ENCODE results near the gene CASS4. TPM values are rescaled to one million over a fixed set of nuclear protein-coding genes. Genes with fewer than 3 reads are reported as not detected.

Gene CASS4
- total and polyA plus RNA-seq, 2 donors (not counting 3 experiments of a cell fraction or from before 2014, with no cell fraction given), result not detected

DNA sequence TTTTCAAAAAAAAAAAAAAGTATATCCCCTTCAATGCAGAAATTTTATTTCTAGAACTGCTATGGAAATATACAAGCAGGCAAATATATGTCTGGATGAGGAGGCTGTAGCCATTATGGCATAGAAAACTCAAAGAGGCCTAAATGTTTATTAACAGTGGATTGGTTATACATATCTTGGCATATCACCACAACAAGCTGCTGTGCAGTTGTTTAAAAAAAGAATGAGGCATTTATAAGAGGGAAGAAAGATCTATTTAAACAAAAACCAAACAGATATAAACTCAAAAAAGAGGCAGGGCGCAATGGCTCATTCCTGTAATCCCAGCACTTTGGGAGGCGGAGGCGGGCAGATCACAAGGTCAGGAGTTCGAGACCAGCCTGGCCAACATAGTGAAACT is 26.2 kb downstream of the CASS4 start:
- FAIRE-seq, result no peak
- dilution Hi-C loops (cut with MboI; ENCODE audit: extremely low pct_ligation_motif_present, low sequenced_read_pairs), result no loop called here
- Histone ChIP-seq H4K20me1 (replicated peaks; ENCODE audit: control insufficient read depth, extremely low read depth, insufficient read depth, low read length) (no peaks in the 10 kb centered on the region), H3K4me2 (ENCODE audit: insufficient read depth, low read length) (no peak overlapping the region), H3K36me3 (ENCODE audit: control insufficient read depth in 2 of 2, extremely low read depth in 1 of 2, insufficient read depth in 2 of 2, low read length in 2 of 2) (no peaks in the 10 kb centered on the region), H3K9me3 (replicated peaks; ENCODE audit: control insufficient read depth, insufficient read depth, low read length) (no peaks in the 10 kb centered on the region), H3K4me1 (ENCODE audit: control insufficient read depth, extremely low read depth, insufficient read depth, low read length) (no peaks in the 10 kb centered on the region), H3K9me1 (replicated peaks; ENCODE audit: control insufficient read depth, extremely low read depth, insufficient read depth, low read length) (no peaks in the 10 kb centered on the region), H3K27ac (ENCODE audit: insufficient read depth, low read depth, low read length) (no peak overlapping the region), H3K9ac (replicated peaks; ENCODE audit: extremely low read depth, insufficient read depth, low read length) (no peak overlapping the region), H2AFZ (ENCODE audit: low read depth, low read length) (no peak overlapping the region), H3K27me3 (ENCODE audit: control insufficient read depth in 2 of 2, insufficient read depth in 2 of 2, low read length in 2 of 2) (peaks cover 12 to 16% of the 10 kb centered on the region in 2 experiments), H3K4me3 (replicated peaks in 1 of 3; ENCODE audit: insufficient read depth in 1 of 3, low read depth in 1 of 3, low read length in 3 of 3) (no peak overlapping the region), H3K79me2 (ENCODE audit: control insufficient read depth, insufficient read depth, low read length) (no peaks in the 10 kb centered on the region)
- ChIA-PET CTCF (interaction anchor here (1.3 kb wide), 2 partner anchors 11 to 27 kb away, joined by 3 read pairs; partner anchors contain the start of gene CASS4), POLR2A (no interaction called here)
- TF ChIP-seq POLR2AphosphoS5 (IDR thresholded peaks at IDR 0.05; ENCODE audit: insufficient read depth, low read depth, low read length) (no peak), POLR2A (IDR thresholded peaks at IDR 0.05; ENCODE audit: low read depth, low read length) (no peak), MYC (IDR thresholded peaks at IDR 0.05; ENCODE audit: low read depth, low read length) (no peak), FOS (IDR thresholded peaks at IDR 0.05; ENCODE audit: borderline replicate concordance, insufficient read depth, low read length) (no peak), GATA2 (IDR thresholded peaks at IDR 0.05; ENCODE audit: insufficient read depth, insufficient read length, low read depth, low read length) (no peak), MAX (IDR thresholded peaks at IDR 0.05; ENCODE audit: insufficient read depth, insufficient read length) (no peak), JUN (IDR thresholded peaks at IDR 0.05; ENCODE audit: borderline replicate concordance, insufficient read depth, insufficient read length, low read depth) (no peak), CTCF (IDR thresholded peaks at IDR 0.05; ENCODE audit: extremely low read depth in 1 of 2, insufficient read depth in 1 of 2, low read depth in 1 of 2, low read length in 2 of 2) (no peak), EZH2 (IDR thresholded peaks at IDR 0.05; ENCODE audit: borderline replicate concordance, low read depth, low read length, severe bottlenecking) (no peak)
- no TSS peak for BruUV-seq (replicated peaks)
- intact Hi-C loops (cut with micrococcal nuclease), result no loop called here
- DNase-seq (ENCODE audit: low read depth, low spot score), result no peak
